IPS DF 4.7 (cell line): ENCODE data around the gene TMEM245.
"Not testable (repeated sequence)": the region's sequence is repeated elsewhere in the genome, so short reads cannot be mapped to it uniquely, and the experiment has no call there.

ENCODE experiments used
- DNase-seq: peaks from one replicate; pipeline ENCODE4 v3.0.0-alpha.2; 2013; ENCODE audit warnings: low spot score; ENCODE audit errors: extremely low read depth

The TMEM245 gene

GRCh38 chr9:109133533-109133932 lies 13.8 kb upstream of the TMEM245 start:
- no peak for DNase-seq

DNA sequence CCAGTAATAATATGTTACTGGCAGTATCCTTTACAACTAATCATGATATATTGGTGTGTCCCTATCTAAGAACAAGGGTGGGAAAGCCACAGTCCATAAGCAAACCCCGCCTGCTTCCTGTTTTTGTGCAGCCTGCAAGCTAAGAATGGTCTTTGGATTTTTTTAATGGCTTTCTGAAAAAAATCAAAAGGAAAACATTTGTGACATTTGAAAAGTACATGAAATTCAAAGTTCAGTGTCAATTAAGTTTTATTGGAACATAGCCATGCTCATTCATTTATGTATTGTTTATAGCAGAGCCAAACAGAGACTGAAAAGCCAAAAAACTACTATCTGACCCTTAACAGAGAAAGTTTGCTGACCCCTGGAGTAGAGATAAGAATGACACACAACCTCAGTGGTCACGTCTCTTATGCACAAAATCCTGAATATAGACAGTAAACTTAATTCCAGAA lies 12.8 kb upstream of the TMEM245 start:
- DNase-seq, result no peak

GRCh38 chr9:109129470-109130197 lies 9.9 kb upstream of the TMEM245 start:
- DNase-seq, result no peak

DNA sequence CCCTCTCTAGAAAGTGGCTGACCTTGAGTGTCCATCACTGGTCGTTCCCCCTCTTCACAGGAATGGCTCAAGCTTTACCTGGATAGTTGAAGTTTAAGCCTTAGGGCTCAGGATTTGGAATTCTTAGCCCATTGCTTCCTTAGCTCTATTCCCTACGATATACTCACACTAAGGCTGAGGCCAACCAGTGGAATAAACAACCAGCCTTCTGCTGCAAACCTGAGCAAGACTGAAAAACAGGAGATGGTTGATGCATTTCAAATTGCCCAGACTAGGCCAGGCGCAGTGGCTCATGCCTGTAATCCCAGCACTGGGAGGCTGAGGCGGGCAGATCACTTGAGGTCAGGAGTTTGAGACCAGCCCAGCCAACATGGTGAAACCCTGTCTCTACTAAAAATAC lies 6.9 kb upstream of the TMEM245 start:
- DNase-seq, result not testable (repeated sequence)

DNA sequence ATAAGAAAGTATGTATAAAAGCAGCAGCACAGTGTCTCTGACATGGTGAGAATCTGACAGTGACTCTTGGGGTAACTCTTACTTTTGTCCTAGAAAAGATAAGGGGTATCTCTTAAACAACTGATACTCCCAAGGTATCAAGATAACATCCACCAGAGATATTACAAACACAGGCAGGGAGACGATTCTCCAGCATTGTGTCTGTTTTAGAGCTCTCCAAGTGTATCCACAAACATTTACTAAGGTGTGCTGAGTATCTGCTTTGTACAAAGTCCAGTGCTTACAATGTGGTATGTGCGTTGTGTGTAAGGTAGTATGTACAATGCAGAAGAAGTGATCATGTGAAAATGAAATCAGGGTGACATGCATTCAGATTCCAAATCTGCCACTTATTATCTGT lies 4.4 kb upstream of the TMEM245 start:
- DNase-seq, result no peak

DNA sequence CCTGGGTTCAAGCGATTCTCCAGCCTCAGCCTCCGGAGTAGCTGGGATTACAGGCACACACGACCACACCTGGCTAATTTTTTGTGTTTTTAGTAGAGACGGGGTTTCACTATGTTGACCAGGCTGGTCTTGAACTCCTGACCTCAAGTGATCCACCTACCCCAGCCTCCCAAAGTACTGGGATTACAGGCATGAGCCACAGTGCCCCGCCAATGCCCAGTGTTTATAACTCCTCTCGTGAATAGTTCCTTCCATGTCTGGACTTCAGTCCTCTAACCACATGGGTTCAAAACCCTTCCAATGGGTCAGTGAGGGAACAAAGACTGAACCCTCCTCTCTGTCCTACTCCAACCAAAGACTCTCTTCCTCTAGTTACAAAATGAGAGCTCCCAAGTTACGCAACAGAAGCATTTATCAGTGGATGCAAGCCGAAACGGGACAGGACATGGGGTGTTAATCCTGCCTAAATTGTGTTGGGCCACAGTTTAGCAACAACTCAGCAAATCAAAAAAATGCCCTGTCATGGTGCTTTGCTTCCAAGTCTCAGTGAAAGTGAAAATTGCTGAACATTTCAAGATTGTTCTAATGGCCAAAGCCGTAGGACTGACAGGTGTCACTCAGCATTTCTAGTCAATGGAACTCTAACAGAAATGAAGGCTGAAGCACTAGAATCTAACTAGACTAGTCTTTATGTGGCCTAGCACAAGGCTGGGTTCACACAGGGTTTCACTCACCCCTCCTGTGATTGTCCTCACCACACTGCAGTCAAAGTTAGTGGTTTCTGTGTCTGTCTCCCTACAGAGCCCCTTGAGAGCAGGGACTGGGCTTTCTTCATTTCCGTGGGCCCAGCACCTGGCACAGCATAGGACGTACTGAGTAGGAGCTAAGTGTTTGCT lies 3.2 kb upstream of the TMEM245 start:
- DNase-seq, result no peak

- no peak for DNase-seq
Observed at GRCh38 chr9:109121232-109121796, 1.6 kb upstream of the TMEM245 start.

- DNase-seq, result no peak
Observed at GRCh38 chr9:109120204-109120789, 550 bp upstream of the TMEM245 start.

- DNase-seq, result no peak
Observed at GRCh38 chr9:109118808-109119438, 824 bp downstream of the TMEM245 start.

DNA sequence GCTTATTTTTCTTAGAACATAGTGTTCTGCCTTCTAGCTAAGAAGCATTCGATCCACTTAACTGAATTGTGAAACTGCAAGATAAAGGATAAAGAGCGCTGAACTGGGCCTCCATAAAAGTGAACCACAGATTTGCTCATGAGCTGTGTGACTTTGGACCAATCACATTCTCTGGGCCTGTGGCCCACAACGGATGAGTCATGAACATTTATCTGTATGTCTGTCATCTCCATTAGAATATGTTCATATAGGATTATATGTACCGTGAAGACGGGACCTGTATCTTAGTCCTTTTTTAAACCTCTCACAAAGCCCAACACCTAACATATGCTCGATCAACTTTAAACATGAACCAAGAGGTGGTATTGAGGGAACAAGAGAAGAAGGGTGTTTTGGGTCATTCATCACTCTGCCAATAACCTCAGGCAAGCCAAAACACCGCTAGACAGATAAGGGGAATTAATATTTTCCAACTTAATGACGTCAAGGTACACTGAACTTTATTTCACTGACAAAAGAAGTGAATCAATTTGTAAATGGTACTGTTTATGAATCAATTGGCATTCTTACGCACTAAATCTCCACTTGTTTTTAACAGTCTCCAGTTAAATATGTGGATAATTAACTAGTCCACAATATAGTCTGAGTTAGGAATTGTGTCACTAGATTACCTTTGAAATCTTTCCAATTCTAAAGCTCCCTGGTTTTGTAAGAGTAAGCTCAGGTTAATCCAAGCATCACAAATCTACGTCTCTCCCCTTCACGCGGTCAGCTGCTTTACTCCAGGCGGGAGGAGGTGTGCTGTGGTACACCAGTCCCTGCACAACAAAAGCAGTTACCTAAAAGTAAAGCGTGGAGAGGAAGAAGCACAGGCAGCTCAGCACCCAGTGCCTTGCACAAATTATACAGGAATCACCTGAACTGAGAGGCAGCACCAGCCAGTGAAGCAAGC lies 1.6 kb downstream of the TMEM245 start:
- no peak for DNase-seq

- no peak for DNase-seq
Observed at GRCh38 chr9:109115931-109116526, 3.7 kb downstream of the TMEM245 start.

DNA sequence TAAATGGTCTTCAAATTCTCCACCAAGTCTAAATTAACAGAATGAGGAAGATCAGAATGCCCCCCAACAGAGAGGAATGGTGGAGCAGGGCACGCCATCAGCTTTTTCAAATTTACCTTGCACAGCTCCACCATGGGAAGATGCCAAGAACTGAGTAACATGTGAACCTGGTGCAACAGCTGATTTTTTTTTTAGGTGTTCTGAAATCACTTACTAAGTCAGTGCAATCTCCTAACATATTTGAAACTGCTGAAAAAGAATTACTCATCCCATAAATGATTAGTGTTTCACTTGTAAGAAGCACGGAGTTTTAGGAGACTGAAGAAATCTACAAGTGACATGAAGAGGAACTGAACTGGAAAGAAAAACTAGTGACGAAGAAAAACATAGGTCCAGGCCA lies 5.1 kb downstream of the TMEM245 start:
- no peak for DNase-seq

- no peak for DNase-seq
Observed at GRCh38 chr9:109113892-109114609, 5.7 kb downstream of the TMEM245 start.

GRCh38 chr9:109113254-109113653 lies 6.5 kb downstream of the TMEM245 start:
- no peak for DNase-seq

DNA sequence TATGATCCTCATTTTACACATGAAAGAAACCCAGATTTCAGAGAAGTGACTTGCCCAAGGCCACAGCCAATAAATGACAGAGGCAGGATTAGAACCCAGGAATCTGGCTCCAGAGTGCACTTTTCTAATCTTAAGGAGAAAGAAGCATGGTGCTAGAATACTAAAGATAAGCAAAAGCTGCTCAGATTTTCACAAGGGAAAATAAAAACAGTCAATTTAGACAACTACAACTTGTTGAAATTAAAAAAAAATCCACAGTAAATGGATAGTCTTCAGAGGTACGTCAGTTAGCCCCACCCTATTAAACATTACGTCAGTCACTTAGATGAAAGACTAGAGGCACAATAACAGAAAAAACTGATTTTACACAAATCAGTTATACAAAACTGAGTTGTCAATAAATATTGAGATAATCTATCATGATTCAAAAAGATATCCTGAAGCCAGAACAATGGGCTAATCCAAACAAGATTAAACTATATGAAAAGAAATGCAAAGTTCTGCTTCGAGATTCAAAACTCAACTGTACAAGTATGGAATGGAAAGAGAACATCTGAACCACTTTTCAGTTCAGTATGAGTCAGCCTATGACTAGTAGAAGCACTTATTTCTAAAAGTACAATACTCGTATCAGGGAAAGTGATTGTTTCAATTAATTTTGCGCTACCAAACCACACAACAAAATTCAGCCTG lies 9.3 kb downstream of the TMEM245 start:
- no peak for DNase-seq

DNA sequence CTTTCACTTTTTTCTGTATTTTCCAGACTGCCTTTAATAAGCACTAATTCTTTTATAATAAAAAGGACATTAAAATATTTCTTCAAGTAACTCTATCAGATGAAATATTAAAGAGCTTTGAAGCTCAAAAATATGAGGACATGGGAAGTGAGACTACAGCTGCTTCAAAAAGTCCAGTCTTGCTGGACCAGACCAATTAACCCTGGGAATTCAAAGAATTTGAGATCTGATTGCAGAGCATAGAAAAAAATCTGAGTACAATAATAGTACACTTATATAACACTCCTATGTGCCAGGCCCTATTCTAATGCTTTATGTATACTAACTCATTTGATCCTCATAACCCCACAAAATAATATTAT lies 9.8 kb downstream of the TMEM245 start:
- no peak for DNase-seq

- no peak for DNase-seq
Observed at GRCh38 chr9:109108318-109108717, 11.4 kb downstream of the TMEM245 start.

GRCh38 chr9:109107402-109108240 lies 12.1 kb downstream of the TMEM245 start:
- DNase-seq, result no peak
